ENCODE data around the gene CFAP46.

GRCh38 chr10:132909491-132910071 lies 32.8 kb downstream of the CFAP46 start:
- TF ChIP-seq CTCF (IDR thresholded peaks at IDR 0.05 in 2 of 3, conservative IDR thresholded peaks at IDR 0.05 in 1 of 3; ENCODE audit: insufficient read depth in 2 of 3, low read depth in 1 of 3, low read length in 3 of 3) (no peak), POLR2A (conservative IDR thresholded peaks at IDR 0.05) (no peak), ZNF707 (CRISPR knock-in tag; conservative IDR thresholded peaks at IDR 0.05) (no peak), PKNOX1 (IDR thresholded peaks at IDR 0.05) (no peak), MYC (IDR thresholded peaks at IDR 0.05; ENCODE audit: low read depth, low read length) (no peak), MYC (CRISPR knock-in tag; IDR thresholded peaks at IDR 0.05; ENCODE audit: borderline replicate concordance, low read depth) (no peak), FOXP1 (CRISPR knock-in tag; IDR thresholded peaks at IDR 0.05) (no peak), MCM3 (IDR thresholded peaks at IDR 0.05) (no peak), RAD21 (CRISPR knock-in tag; conservative IDR thresholded peaks at IDR 0.05 in 1 of 2, IDR thresholded peaks at IDR 0.05 in 1 of 2) (no peak), MAX (CRISPR knock-in tag; IDR thresholded peaks at IDR 0.05) (no peak), SIX5 (IDR thresholded peaks at IDR 0.05; ENCODE audit: borderline replicate concordance in 1 of 2, insufficient read depth in 1 of 2, low read depth in 1 of 2, low read length in 2 of 2) (no peak), KLF10 (CRISPR knock-in tag; IDR thresholded peaks at IDR 0.05) (no peak)
